Measurements from ENCODE around the gene ERG. TPM values are rescaled to one million over a fixed set of nuclear protein-coding genes. Genes with fewer than 3 reads are reported as not detected.

The ERG gene
- polyA plus RNA-seq, 1 of the 3 experiments (the other 2 are of a cell fraction): not detected

GRCh38 chr21:38486221-38486620 is 12.1 kb downstream of the ERG start (continued):
- TF ChIP-seq CTCF (IDR thresholded peaks at IDR 0.05) (no peak), YY1 (IDR thresholded peaks at IDR 0.05; ENCODE audit: low read depth) (no peak), TEAD4 (IDR thresholded peaks at IDR 0.05; ENCODE audit: borderline replicate concordance, insufficient read depth) (peak; percentile 60; the same call in 1 of the 2 replicates), MEF2A (IDR thresholded peaks at IDR 0.05; ENCODE audit: borderline replicate concordance, low read depth) (peak; percentile 86), TCF12 (IDR thresholded peaks at IDR 0.05) (peak; percentile 69; the same call in 1 of the 2 replicates)

GRCh38 chr21:38479641-38480525 is 18.4 kb downstream of the ERG start:
- no peak overlapping the region for H3K4me3 ChIP-seq (ENCODE audit: low read depth in 2 of 2, low read length in 1 of 2)
- H3K9me2 ChIP-seq: no peaks in the 10 kb centered on the region
- no peak overlapping the region for H2AFZ ChIP-seq (ENCODE audit: low read depth)
- H3F3A ChIP-seq (replicated peaks; ENCODE audit: insufficient read depth): peaks cover 11% of the 10 kb centered on the region
- H3K4me2 ChIP-seq: no peak overlapping the region
- H3K79me2 ChIP-seq (ENCODE audit: insufficient read depth): no peaks in the 10 kb centered on the region
- no peak for DNase-seq
- no peaks in the 10 kb centered on the region; a peak in 1 of 4 replicates for H3K4me1 ChIP-seq (ENCODE audit: control insufficient read depth in 1 of 2, insufficient read depth in 2 of 2, low read depth in 1 of 2, low read length in 1 of 2)
- 82% methylated on average over 12 of the region's 12 CpGs for WGBS (ENCODE audit: low lambda C conversion rate)
- no peak overlapping the region for H3K9ac ChIP-seq
- H3K27ac ChIP-seq (ENCODE audit: low read depth in 2 of 2, low read length in 1 of 2): no peak overlapping the region
- no peaks in the 10 kb centered on the region for H3K36me3 ChIP-seq (replicated peaks in 1 of 2; ENCODE audit: control insufficient read depth in 1 of 2, insufficient read depth in 2 of 2, low read length in 1 of 2)
- no peaks in the 10 kb centered on the region for H4K20me1 ChIP-seq (ENCODE audit: insufficient read depth)
- no peaks in the 10 kb centered on the region for H3K27me3 ChIP-seq (ENCODE audit: insufficient read depth)
- H3K9me3 ChIP-seq: no peaks in the 10 kb centered on the region
- ChIA-PET CTCF (no interaction called here), POLR2A (no interaction called here)
- TF ChIP-seq IRF3 (IDR thresholded peaks at IDR 0.05; ENCODE audit: low read depth, low read length): no peak
- no peak for TF ChIP-seq GATA2 (CRISPR knock-in tag; IDR thresholded peaks at IDR 0.05)
- no peak for TF ChIP-seq SIN3A (IDR thresholded peaks at IDR 0.05; ENCODE audit: borderline replicate concordance, low read depth, low read length)
- TF ChIP-seq CHD2 (IDR thresholded peaks at IDR 0.05; ENCODE audit: low read length, partially characterized antibody): no peak
- TF ChIP-seq GABPA (IDR thresholded peaks at IDR 0.05; ENCODE audit: low read depth): no peak
- TF ChIP-seq POLR2AphosphoS5 (IDR thresholded peaks at IDR 0.05; ENCODE audit: low read depth, low read length): no peak
- TF ChIP-seq USF2 (IDR thresholded peaks at IDR 0.05; ENCODE audit: borderline replicate concordance, low read depth, low read length): no peak
- no peak for TF ChIP-seq TCF12 (IDR thresholded peaks at IDR 0.05)
- no peak for TF ChIP-seq FOXM1 (IDR thresholded peaks at IDR 0.05; ENCODE audit: low read depth)
- no peak for TF ChIP-seq SMC3 (IDR thresholded peaks at IDR 0.05; ENCODE audit: low read depth, low read length)
- TF ChIP-seq RFX5 (IDR thresholded peaks at IDR 0.05; ENCODE audit: low read length): no peak
- TF ChIP-seq MAX (IDR thresholded peaks at IDR 0.05; ENCODE audit: low read depth): no peak
- TF ChIP-seq EZH2phosphoT487 (IDR thresholded peaks at IDR 0.05; ENCODE audit: borderline replicate concordance, low read depth): no peak
- TF ChIP-seq RCOR1 (IDR thresholded peaks at IDR 0.05; ENCODE audit: low read length): no peak
- TF ChIP-seq ZBTB33 (IDR thresholded peaks at IDR 0.05; ENCODE audit: borderline replicate concordance, low read depth): no peak
- no peak for TF ChIP-seq PBX3 (IDR thresholded peaks at IDR 0.05)
- no peak for TF ChIP-seq ELF1 (IDR thresholded peaks at IDR 0.05)
- no peak for TF ChIP-seq JUND (IDR thresholded peaks at IDR 0.05)
- TF ChIP-seq NFIC (IDR thresholded peaks at IDR 0.05; ENCODE audit: borderline replicate concordance): no peak
